IMR-90 (cell line): ENCODE data around the gene IL6ST. TPM values are rescaled to one million over a fixed set of nuclear protein-coding genes. Genes with fewer than 3 reads are reported as not detected.

Experiments
- ATAC-seq: fragments of 200-7000 bp; cut with Tn5 transposase; 2 replicates; pipeline ENCODE4 v1.9.1; 2020; ENCODE audit warnings: low read depth, mild to moderate bottlenecking, moderate library complexity
- BruUV-seq: library from RNA; stranded (reverse); fragments of 400-500 nt; replicated peaks from 2 replicates; lab custom pipeline; 2021; lab: Mats Ljungman, UMichigan
- CTCF ChIA-PET: fragments of 300-600 bp; formaldehyde crosslinking; extraction: SDS; loops from one replicate; lab custom pipeline; 2021; ENCODE audit warnings: antibody characterized with exemption; lab: Yijun Ruan, JAX
- POLR2A ChIA-PET: fragments of 300-600 bp; sonication (Branson Sonifier 250); formaldehyde crosslinking; loops from one replicate; lab custom pipeline; 2022; ENCODE audit warnings: antibody characterized with exemption; ENCODE audit not compliant: unreplicated experiment; lab: Charles Lee
- DNase-seq: peaks from one replicate; pipeline ENCODE4 v3.0.0; 2013
- H2AFZ ChIP-seq: replicated peaks from 2 replicates; pipeline ENCODE3; 2013; ENCODE audit warnings: low read length, mild to moderate bottlenecking; ENCODE audit not compliant: poor library complexity
- H2AK5ac ChIP-seq: 2 replicates; pipeline ENCODE4 v1.6.1; 2013; ENCODE audit warnings: low read depth, low read length, inconsistent platforms
- H2AK9ac ChIP-seq: replicated peaks from 2 replicates; pipeline ENCODE3; 2013; ENCODE audit warnings: mild to moderate bottlenecking, low read depth, low read length, moderate library complexity; ENCODE audit not compliant: poor library complexity
- H2BK120ac ChIP-seq: 2 replicates; pipeline ENCODE4 v1.6.1; 2013; ENCODE audit warnings: low read depth, low read length, inconsistent platforms
- H2BK15ac ChIP-seq: 3 replicates; pipeline ENCODE4 v1.6.1; 2013; ENCODE audit warnings: low read depth, low read length, inconsistent platforms
- H2BK20ac ChIP-seq: 2 replicates; pipeline ENCODE4 v1.6.1; 2013; ENCODE audit warnings: low read depth, mild to moderate bottlenecking, inconsistent platforms, low read length, moderate library complexity
- H2BK5ac ChIP-seq: 2 replicates; pipeline ENCODE4 v1.6.1; 2013; ENCODE audit warnings: mild to moderate bottlenecking, low read depth, low read length, inconsistent platforms; ENCODE audit not compliant: poor library complexity, severe bottlenecking
- H3K14ac ChIP-seq: replicated peaks from 2 replicates; pipeline ENCODE4 v1.6.1; 2013; ENCODE audit warnings: low read depth, low read length, inconsistent platforms
- H3K18ac ChIP-seq: 2 replicates; pipeline ENCODE4 v1.6.1; 2013; ENCODE audit warnings: low read depth, low read length, control low read depth
- H3K23ac ChIP-seq: 2 replicates; pipeline ENCODE4 v1.6.1; 2013; ENCODE audit warnings: low read depth, low read length, inconsistent platforms
- H3K27ac ChIP-seq: 2 replicates; pipeline ENCODE4 v1.5.1; 2013; ENCODE audit warnings: mild to moderate bottlenecking, control low read depth, low read length; ENCODE audit not compliant: insufficient read depth
- H3K27me3 ChIP-seq: 2 replicates; pipeline ENCODE4 v1.6.1; 2013; ENCODE audit warnings: low read length; ENCODE audit not compliant: control insufficient read depth, insufficient read depth
- H3K36me3 ChIP-seq: 2 replicates; pipeline ENCODE4 v1.6.1; 2013; ENCODE audit warnings: low read length, mixed read lengths; ENCODE audit not compliant: control insufficient read depth, insufficient read depth
- H3K4ac ChIP-seq: 2 replicates; pipeline ENCODE4 v1.6.1; 2013; ENCODE audit warnings: low read depth, low read length, inconsistent platforms
- H3K4me1 ChIP-seq: 2 replicates; pipeline ENCODE4 v1.6.1; 2013; ENCODE audit warnings: low read length, mixed read lengths; ENCODE audit not compliant: control insufficient read depth, insufficient read depth
- H3K4me2 ChIP-seq: 2 replicates; pipeline ENCODE4 v1.6.1; 2013; ENCODE audit warnings: low read depth, mild to moderate bottlenecking, control low read depth, low read length, moderate library complexity
- H3K4me3 ChIP-seq: 2 replicates; pipeline ENCODE4 v1.5.1; 2013; ENCODE audit warnings: low read depth, mild to moderate bottlenecking, control low read depth, low read length, moderate library complexity; ENCODE audit not compliant: insufficient read depth
- H3K56ac ChIP-seq: 2 replicates; pipeline ENCODE4 v1.6.1; 2013; ENCODE audit warnings: low read length, inconsistent platforms; ENCODE audit not compliant: insufficient read depth; ENCODE audit errors: extremely low read depth
- H3K79me1 ChIP-seq, 2 experiments: 2 replicates each; pipeline ENCODE4 v1.6.1; 2013; ENCODE audit warnings: low read length in 2 of 2, inconsistent platforms in 1 of 2, low read depth in 1 of 2
- H3K9ac ChIP-seq: 2 replicates; pipeline ENCODE4 v1.6.1; 2013; ENCODE audit warnings: low read depth, low read length, control low read depth
- H3K9me1 ChIP-seq: 2 replicates; pipeline ENCODE4 v1.6.1; 2013; ENCODE audit warnings: low read length, inconsistent platforms; ENCODE audit not compliant: insufficient read depth
- H3K9me3 ChIP-seq: 2 replicates; pipeline ENCODE4 v1.6.1; 2013; ENCODE audit warnings: low read length; ENCODE audit not compliant: control insufficient read depth, insufficient read depth
- H4K20me1 ChIP-seq: 2 replicates; pipeline ENCODE4 v1.6.1; 2013; ENCODE audit warnings: low read length, inconsistent platforms; ENCODE audit not compliant: insufficient read depth
- H4K5ac ChIP-seq: 2 replicates; pipeline ENCODE4 v1.6.1; 2013; ENCODE audit warnings: mild to moderate bottlenecking, low read depth, low read length, control low read depth
- H4K8ac ChIP-seq, 2 experiments: 2 replicates each; pipeline ENCODE4 v1.6.1; 2013; ENCODE audit warnings: low read depth in 2 of 2, low read length in 2 of 2, control low read depth in 1 of 2, inconsistent platforms in 1 of 2
- H4K91ac ChIP-seq: 2 replicates; pipeline ENCODE4 v1.6.1; 2013; ENCODE audit warnings: low read depth, low read length, inconsistent platforms; ENCODE audit not compliant: insufficient read depth
- CEBPB ChIP-seq: IDR thresholded peaks from 2 replicates; pipeline ENCODE4 v1.6.1; 2012; ENCODE audit warnings: low read depth, low read length, improper control_type of control experiment
- CHD1 ChIP-seq: IDR thresholded peaks from 2 replicates; pipeline ENCODE4 v1.6.1; 2012; ENCODE audit warnings: low read depth, low read length, improper control_type of control experiment
- CTCF ChIP-seq: conservative IDR thresholded peaks from 2 replicates; pipeline ENCODE4 v1.5.1; 2012; ENCODE audit warnings: mild to moderate bottlenecking, low read depth, low read length, improper control_type of control experiment
- FOS ChIP-seq: fragments of 150-350 bp; IDR thresholded peaks from 2 replicates; pipeline ENCODE4 v1.6.1; 2016; ENCODE audit warnings: low read depth, low read length
- MAFK ChIP-seq: IDR thresholded peaks from 2 replicates; pipeline ENCODE4 v1.6.1; 2012; ENCODE audit warnings: low read depth, low read length, improper control_type of control experiment
- MXI1 ChIP-seq: IDR thresholded peaks from 2 replicates; pipeline ENCODE4 v1.6.1; 2012; ENCODE audit warnings: low read depth, mild to moderate bottlenecking, low read length, moderate library complexity, borderline replicate concordance
- NFE2L2 ChIP-seq: fragments of 150-350 bp; IDR thresholded peaks from 2 replicates; pipeline ENCODE4 v1.6.1; 2016; ENCODE audit warnings: low read depth, mild to moderate bottlenecking, low read length
- POLR2A ChIP-seq: IDR thresholded peaks from 2 replicates; pipeline ENCODE4 v1.6.1; 2012; ENCODE audit warnings: mild to moderate bottlenecking, low read depth, low read length
- RAD21 ChIP-seq: IDR thresholded peaks from 2 replicates; pipeline ENCODE4 v1.6.1; 2012; ENCODE audit warnings: low read length, improper control_type of control experiment
- RCOR1 ChIP-seq: IDR thresholded peaks from 2 replicates; pipeline ENCODE4 v1.6.1; 2012; ENCODE audit warnings: mild to moderate bottlenecking, low read length, improper control_type of control experiment; ENCODE audit not compliant: insufficient replicate concordance
- SMC3 ChIP-seq: fragments of 150-350 bp; IDR thresholded peaks from 2 replicates; pipeline ENCODE4 v1.6.1; 2016; ENCODE audit warnings: low read depth, mild to moderate bottlenecking, antibody characterized with exemption, low read length, moderate library complexity
- WGBS, 2 experiments: methylation state at CpG; one replicate each; pipeline versions ENCODE4 v1.1.5 to v1.1.7; 2013; ENCODE audit warnings: missing lambda C conversion rate in 2 of 2; ENCODE audit not compliant: insufficient read length in 1 of 2; ENCODE audit errors: extremely low coverage in 2 of 2; 5-methylcytosine and 5-hydroxymethylcytosine counted together
- dilution Hi-C: fragments of 300-500 bp; cut with HindIII; formaldehyde crosslinking; loops from one replicate; pipeline ENCODE4 v1.14.3; 2018; ENCODE audit warnings: low sequenced_read_pairs; ENCODE audit not compliant: unreplicated experiment
- in situ Hi-C: fragments of 300-500 bp; cut with MboI; formaldehyde crosslinking; loops from 3 replicates; pipeline ENCODE4 v1.14.3; 2019; ENCODE audit warnings: low sequenced_read_pairs, inconsistent platforms, mixed read lengths
- intact Hi-C: fragments of 100-400 bp; cut with micrococcal nuclease; formaldehyde crosslinking; loops from 2 replicates; pipeline ENCODE4 v1.10.0; 2022
- polyA plus RNA-seq, 3 experiments: library from polyadenylated mRNA; depleted of rRNA; stranded (reverse); fragments of >200 nt; gene quantifications; 2 replicates each; pipeline ENCODE4 v1.2.3, GENCODE V29; 2012; ENCODE audit warnings: low replicate concordance in 1 of 3
- total RNA-seq: library from RNA; depleted of rRNA; stranded (reverse); fragments of >200 nt; gene quantifications from 2 replicates; pipeline ENCODE4 v1.2.3, GENCODE V29; 2012
- TF ChIP-seq, protein P1 (sequence below): fragments of 150-350 bp; IDR thresholded peaks from 2 replicates; pipeline ENCODE4 v1.6.1; 2016; ENCODE audit warnings: low read depth, mild to moderate bottlenecking, low read length, moderate library complexity, borderline replicate concordance
- TF ChIP-seq, protein P2 (sequence below): fragments of 150-350 bp; IDR thresholded peaks from 2 replicates; pipeline ENCODE4 v1.6.1; 2017; ENCODE audit warnings: mild to moderate bottlenecking, antibody characterized with exemption, low read length, low read depth

IL6ST gene
- total and polyA plus RNA-seq, 2 of the 4 experiments (the other 2 are of a cell fraction), result 90.6 to 506 TPM

DNA sequence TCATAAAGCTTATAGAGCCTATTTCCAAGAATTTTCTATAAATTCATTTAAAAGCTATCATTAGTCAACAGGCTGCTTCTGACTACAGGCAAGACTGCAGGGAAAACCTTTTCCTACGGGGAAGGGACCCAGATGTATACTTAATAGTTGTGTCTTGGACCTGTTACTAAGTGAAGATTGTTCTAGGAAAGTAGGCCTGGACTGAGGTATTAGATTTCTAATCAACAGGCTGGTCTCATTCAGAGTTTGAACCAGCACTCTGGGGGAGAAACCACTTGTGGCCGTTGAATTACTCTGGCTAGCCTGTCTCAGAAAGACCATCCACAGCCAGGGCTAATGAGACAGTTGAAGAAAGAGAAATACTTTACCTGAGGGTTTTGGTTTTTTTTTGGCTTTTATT, 60.0 kb downstream of the IL6ST start:
- TF ChIP-seq CEBPB (no peak), POLR2A (no peak), RCOR1 (no peak), CHD1 (no peak), MXI1 (no peak), SMC3 (no peak), RAD21 (no peak), MAFK (no peak), CTCF (no peak), NFE2L2 (no peak), FOS (no peak)
- TF ChIP-seq, protein P1, sequence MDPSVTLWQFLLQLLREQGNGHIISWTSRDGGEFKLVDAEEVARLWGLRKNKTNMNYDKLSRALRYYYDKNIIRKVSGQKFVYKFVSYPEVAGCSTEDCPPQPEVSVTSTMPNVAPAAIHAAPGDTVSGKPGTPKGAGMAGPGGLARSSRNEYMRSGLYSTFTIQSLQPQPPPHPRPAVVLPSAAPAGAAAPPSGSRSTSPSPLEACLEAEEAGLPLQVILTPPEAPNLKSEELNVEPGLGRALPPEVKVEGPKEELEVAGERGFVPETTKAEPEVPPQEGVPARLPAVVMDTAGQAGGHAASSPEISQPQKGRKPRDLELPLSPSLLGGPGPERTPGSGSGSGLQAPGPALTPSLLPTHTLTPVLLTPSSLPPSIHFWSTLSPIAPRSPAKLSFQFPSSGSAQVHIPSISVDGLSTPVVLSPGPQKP, result no peak
- TF ChIP-seq, protein P2, sequence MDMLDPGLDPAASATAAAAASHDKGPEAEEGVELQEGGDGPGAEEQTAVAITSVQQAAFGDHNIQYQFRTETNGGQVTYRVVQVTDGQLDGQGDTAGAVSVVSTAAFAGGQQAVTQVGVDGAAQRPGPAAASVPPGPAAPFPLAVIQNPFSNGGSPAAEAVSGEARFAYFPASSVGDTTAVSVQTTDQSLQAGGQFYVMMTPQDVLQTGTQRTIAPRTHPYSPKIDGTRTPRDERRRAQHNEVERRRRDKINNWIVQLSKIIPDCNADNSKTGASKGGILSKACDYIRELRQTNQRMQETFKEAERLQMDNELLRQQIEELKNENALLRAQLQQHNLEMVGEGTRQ, result no peak
- no TSS peak for BruUV-seq

More for the DNA sequence above, 60.0 kb downstream of the IL6ST start:
- no peak overlapping the region for H4K5ac ChIP-seq
- no peak overlapping the region for H3K27ac ChIP-seq
- H4K91ac ChIP-seq, result no peak overlapping the region
- WGBS, 2 experiments, result no CpG with 5 or more reads among the region's 2 CpGs
- DNase-seq, result no peak
- no peak for ATAC-seq
- H2BK5ac ChIP-seq, result no peak overlapping the region
- H2AFZ ChIP-seq, result no peak overlapping the region
- H4K20me1 ChIP-seq, result peaks cover 6% of the 10 kb centered on the region; the same call in 1 of the 2 replicates
- no peak overlapping the region for H3K23ac ChIP-seq
- no peak overlapping the region for H3K18ac ChIP-seq
- no peak overlapping the region for H3K14ac ChIP-seq
- no peak overlapping the region for H3K56ac ChIP-seq
- no peak overlapping the region for H3K4ac ChIP-seq
- H3K36me3 ChIP-seq, result peaks cover 12% of the 10 kb centered on the region
- no peak overlapping the region for H3K4me3 ChIP-seq
- intact Hi-C loops (loop anchor here (5.0 to 10.0 kb wide), 2 partner anchors 762 to 900 kb away; partner anchors contain the start of gene CDC20B), in situ Hi-C loops (no loop called here), dilution Hi-C loops (no loop called here)
- no peak overlapping the region for H2BK20ac ChIP-seq
- ChIA-PET POLR2A (no interaction called here), CTCF (interaction anchor here (0.6 to 0.9 kb wide), 2 partner anchors 27 to 266 kb away, joined by 3 to 4 read pairs; no protein-coding TSS in a partner anchor)
- no peaks in the 10 kb centered on the region for H3K27me3 ChIP-seq
- H2AK5ac ChIP-seq, result no peak overlapping the region
- H2BK15ac ChIP-seq, result no peak overlapping the region
- no peaks in the 10 kb centered on the region for H3K9me3 ChIP-seq
- H3K9me1 ChIP-seq, result no peaks in the 10 kb centered on the region
- H3K4me2 ChIP-seq, result no peak overlapping the region
- H3K79me1 ChIP-seq, result 0 out of 4 replicates have a peak, but pooled peaks cover 0 to 2% of the 10 kb centered on the region in 2 experiments
- no peak overlapping the region for H2AK9ac ChIP-seq
- no peak overlapping the region for H4K8ac ChIP-seq
- no peak overlapping the region for H2BK120ac ChIP-seq
- no peak overlapping the region for H3K9ac ChIP-seq
- H3K4me1 ChIP-seq, result no peaks in the 10 kb centered on the region
